Stimulated activated CD8-positive, alpha-beta memory T cell treated with anti-CD3 and anti-CD28 coated beads, Interleukin-15, amount 100 ng/mL, for 1 hour (primary cell): ENCODE data around the gene PKIB.
"Not testable (repeated sequence)": the region's sequence is repeated elsewhere in the genome, so short reads cannot be mapped to it uniquely, and the experiment has no call there.

Experiments used
- DNase-seq: peaks from one replicate; pipeline ENCODE4 v3.0.0-alpha.2; 2020; ENCODE audit warnings: low read depth

The PKIB gene

DNA sequence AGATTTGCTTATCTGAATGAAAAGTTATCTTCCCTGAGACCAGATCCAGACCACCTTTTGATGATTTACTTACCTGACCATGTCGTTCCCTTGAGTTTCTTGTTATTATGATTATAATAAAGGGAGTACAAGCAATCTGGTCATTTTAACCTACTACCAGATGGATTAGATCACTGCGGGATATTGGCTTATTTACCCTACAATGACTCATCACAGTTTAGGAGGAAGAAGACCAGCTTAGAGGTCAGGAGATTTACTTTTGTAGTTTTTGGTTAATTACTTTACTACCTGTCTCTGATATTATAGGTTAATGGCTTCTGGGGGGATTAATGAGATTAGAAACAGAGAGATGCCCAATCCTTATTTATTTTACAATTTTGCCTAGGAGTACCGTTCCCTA lies 10.7 kb downstream of the PKIB start:
- DNase-seq, result no peak

DNA sequence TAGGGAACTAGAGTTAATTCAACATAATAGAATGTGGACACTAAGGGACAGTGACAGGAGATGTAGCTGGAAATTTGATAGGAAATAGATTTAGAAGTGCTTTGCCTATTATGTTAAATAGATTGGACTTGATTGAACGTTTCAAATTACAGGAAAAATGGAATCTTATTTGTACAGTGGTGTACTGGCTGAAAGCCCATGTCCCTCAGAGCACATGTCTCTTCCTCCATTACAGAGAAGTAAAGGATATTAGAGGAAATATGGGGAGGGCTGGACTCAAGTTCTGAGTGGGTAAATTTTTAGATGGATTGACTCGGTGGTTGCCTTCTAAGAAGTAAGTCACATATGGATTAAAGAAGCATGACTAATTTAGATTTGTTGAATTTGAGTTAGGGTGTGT lies 11.4 kb downstream of the PKIB start:
- no peak for DNase-seq

DNA sequence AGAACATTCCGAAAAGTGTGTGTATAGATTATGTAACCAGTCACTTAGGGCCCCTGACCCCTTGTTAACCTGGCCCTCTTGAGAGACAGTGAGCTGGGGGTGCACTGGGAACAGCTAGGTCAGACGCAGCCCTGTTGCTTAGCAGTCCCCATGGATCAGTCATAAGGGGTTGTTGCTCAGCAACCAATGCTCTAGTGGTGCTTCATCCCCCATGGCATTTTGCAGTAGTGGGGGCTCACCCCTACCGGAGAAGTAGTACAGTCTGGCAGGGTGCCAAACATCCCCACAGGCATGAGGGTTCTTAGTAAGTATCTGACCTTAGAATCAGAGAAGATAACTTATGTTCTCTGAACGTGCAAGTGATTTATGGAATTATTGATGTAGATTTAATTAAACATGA lies 12.3 kb downstream of the PKIB start:
- no peak for DNase-seq

DNA sequence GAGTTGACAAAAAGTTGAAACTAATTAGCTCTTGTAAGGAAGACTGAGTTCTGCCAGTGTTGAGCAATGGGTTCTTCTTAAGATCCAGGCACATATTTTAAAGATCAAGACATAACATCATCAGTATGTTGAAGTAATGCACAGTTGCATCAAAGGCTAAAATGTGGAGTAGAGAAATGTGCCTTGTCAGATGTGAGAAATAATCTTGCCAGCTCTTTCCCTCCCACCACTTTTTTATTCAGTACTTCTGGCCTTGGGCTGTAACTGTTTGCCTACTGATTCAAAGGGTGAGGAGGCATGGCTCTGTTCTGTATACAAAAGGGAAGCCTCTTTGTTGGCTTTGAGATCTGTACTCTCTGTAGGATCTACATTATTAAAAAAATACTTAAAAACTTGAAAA lies 13.1 kb downstream of the PKIB start:
- DNase-seq, result no peak

DNA sequence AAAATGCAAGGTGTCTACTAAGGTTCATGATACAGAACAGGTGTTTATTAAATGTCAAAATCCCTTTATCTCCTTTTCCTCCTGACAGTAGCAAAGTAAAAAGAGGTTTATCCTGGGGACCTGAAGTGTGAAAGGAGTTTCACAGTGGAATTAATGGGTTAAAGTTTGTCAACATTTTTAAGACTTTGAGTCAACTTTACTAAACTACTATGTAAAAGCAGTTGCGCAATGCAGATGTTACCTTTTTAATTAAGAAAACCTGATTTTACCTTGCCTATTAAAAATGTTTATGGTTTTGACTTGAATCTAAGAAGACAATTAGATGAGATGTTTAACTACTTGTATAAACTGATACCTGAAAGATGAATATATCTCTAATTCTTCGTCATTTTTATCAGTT lies 14.6 kb downstream of the PKIB start:
- DNase-seq, result no peak

DNA sequence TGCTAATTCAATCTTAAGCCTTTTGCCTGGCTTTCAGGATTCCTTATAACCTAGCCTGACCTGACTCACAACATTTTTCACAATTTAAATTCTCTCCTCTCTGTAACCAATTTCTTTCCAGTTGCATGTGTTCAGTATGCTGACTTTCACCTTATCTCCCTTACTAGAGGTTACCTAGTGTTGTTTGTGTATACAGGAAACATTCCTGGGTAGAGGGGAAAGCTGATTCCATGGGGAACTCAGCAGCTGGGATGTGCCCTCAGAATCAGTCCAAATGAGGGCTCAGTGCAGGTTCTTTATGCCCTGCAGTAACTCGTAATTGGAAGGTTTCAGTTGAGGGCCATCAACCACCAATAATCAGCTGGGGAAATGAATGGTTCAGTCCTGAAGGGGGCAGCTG lies 18.5 kb downstream of the PKIB start:
- DNase-seq, result no peak

DNA sequence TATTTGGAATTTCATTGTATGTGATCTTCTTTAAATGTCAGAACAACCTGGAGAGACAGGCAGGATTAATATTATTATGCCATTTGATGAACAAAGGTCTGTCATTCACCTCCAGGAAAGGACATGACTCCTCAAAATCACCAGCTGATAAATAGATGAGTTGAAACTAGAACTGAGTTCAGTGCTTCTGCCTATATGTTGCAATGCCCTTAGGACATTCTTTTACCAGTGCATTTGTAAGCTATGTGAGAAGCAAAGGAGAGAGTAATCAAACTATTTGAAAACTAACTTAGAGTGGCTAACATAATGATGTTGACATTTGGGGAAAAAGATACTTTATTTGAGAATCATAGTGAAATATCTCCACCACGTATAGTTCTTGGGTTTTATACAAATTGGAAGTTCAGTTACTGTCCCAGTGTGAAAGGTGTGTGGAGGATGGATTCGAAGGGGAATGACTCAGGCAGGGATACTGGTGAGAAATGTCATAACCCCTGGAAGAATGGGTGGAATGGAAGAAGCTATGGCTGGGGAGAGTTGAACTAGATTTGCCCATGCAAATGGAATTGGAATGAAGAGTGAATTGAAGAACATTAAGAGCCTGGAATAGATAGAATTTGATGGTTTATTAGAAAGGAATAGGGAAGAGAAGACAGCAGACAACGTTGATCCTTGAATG lies 21.5 kb downstream of the PKIB start:
- DNase-seq, result no peak

DNA sequence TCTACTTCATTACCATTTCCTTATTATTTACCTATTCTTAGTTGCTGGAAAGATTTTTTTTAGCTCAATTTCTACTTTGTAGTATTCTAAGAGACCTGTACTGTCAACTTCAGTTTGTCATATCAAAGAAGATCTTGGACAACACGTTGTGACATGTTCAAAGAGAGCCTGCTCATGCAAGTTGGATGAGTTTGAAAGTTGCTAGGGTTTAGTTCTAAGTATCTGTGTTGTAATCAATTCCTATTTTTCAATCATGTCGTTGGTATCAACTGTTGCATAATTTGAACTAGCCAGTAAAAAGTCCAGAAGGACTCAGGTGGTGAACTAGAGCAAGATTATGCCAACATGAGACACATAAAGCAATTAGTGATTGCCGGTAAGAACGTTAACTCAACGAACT lies 30.2 kb downstream of the PKIB start:
- DNase-seq, result no peak

DNA sequence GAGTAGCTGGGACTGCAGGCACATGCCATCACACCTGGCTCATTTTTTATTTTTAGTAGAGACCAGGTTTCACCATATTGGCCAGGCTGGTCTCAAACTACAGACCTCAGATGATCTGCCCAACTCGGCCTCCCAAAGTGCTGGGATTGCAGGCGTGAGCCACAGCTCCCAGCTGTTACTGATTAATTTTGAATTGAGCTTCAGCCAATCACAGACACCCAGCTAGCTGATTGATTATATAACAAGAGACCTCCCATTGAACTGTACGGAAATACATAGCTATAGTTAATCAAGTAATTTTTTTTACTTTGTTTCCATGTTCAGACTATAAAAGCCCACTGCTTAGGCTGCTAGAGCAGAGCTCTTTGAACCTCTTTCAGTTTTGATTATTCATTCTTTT lies 31.6 kb downstream of the PKIB start:
- no peak for DNase-seq

DNA sequence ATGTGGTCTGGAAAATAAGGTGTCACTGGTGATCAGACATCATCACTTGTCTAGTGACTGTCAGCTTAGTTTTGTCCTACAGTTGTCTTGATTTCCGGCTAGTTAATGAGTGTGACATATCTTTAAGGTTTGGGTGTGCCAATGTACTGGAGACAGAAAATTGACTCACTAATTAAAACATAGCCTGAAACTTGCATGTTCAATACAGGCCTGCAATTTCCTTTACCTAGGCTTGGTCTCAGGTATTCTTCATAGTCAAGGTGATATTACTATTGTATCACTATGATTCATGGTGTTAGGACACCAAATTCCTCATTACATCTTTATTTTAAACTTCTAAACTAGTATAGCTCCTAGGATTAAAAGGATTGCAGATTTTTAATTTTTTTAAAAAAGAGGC lies 32.4 kb downstream of the PKIB start:
- DNase-seq, result not testable (repeated sequence)

DNA sequence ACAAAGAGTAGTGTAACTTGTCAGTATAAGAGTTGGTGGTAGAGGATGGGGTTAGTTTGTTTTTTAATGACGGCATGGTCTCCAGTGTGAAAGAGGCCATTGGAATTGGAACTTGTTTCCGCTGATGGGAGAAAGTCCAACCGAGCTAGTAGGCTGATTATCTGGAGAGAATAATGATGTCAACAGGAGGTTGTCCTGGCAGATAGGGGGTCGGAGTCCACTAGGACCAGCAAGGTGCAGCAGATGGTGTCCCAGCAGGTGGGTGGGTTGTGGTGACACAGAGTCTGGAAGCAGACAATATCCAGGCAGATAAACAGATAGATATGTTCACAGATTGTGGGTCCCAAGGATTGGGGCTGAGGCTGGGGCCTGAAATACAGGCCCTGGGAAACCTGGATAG lies 35.1 kb downstream of the PKIB start:
- DNase-seq, result no peak

DNA sequence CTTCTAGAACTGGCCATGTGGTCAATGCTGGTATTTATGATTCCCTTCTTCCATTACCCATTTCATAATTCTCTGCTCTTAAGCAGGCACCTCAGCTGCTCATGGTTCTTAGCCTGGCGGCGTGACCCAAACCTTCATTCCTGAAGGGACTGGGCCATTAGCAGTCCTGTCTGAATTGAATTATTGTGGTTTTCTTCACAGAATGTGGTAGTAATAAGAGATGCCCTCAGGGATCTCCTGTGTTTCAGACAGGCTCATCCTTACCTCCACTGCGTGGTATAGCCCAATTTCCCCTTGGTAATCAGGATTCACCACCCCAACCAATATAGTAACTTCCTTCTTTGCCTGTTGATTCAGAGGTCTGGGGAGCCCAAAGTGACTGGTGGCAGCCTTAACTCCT lies 37.6 kb downstream of the PKIB start:
- DNase-seq, result no peak

DNA sequence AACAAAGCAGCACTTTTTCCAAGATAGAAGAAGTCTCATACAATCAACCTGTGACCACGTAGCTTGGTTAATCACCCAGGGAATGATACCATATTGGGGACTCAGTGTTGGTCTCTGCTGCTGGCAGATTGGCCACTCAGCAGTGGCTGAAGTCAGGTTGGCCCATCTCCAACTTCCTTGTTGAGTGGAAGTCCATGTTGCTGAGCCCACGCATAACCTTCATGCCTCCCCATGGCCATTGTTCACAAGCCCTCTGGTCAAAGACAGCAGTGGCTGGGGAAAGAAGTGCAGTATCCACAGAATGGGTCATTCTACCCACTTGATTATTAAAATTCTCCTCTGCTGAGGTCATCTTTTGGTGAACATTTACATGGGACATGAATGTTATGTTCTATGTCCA lies 38.5 kb downstream of the PKIB start:
- DNase-seq, result no peak

DNA sequence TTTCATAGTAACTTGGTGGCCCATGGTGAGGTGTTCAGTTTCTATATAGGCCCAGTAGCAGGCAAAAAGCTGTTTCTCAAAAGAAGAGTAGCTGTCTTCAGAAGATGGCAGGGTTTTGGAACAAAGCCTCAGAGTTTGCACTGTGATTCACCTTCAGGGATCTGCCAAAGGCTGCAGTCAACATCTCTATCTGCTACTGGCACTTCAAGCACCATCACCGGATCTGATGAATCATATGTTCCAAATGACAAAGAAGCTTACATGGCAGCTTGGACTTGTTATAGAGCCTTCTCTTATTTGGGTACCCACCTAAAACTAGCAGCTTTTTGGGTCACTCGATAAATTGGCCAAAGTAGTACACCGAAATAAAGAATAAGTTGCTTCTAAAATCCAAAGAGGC lies 39.5 kb downstream of the PKIB start:
- DNase-seq, result no peak

DNA sequence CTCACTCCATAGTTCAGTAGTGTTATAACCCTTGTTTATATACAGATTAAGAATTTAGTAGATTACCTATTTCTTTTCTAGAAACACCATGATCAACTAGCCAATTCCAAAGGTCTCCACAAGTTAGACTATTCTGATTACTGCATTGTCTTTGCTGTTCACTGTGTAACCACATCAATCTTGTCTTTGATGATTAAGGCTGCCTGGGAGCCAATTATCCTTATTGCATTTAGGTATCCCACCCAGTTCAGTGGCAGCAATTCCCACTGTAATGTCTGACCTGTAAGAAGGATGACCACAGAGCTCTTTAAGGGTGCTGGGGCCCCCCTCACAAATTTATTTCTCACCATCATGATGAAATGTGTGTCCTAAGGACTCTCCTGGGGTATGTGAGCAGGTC lies 40.2 kb downstream of the PKIB start:
- DNase-seq, result no peak

DNA sequence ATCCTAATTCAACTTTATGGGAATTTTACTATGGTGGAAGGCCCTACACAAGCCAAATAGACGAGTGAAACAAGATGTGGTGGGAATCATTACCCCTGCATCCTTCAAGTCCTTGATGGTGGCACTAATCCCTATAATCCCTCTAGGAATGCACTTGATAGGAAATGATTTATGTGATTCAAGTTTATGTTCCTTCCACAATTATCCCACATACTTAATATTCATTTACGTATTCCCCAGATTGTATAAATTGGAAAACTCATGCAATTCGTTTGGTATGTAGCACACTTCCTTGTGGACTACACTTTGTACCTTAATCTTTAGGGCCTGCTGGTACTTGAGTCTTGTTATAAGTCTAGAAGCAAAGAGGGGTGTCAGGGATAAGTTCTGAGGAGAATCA lies 40.8 kb downstream of the PKIB start:
- no peak for DNase-seq

DNA sequence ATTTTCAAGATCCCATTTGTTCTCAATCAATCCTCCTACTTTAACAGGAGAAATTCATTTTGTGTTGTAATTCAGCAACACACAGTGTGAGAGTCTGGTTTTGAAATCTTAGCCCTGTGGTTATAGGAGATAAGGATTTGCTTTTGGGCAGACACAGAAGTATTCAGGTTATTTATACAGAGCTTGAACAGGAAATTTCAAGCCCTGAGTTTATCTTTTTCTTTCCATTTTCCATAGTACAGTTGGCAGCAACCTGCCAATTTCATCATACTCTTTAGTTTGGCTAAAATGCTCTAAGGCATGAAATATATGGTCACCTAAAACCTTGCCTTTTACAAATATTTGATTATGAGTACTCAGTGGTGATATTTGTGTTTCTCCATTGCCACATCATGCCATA lies 41.4 kb downstream of the PKIB start:
- DNase-seq, result no peak

DNA sequence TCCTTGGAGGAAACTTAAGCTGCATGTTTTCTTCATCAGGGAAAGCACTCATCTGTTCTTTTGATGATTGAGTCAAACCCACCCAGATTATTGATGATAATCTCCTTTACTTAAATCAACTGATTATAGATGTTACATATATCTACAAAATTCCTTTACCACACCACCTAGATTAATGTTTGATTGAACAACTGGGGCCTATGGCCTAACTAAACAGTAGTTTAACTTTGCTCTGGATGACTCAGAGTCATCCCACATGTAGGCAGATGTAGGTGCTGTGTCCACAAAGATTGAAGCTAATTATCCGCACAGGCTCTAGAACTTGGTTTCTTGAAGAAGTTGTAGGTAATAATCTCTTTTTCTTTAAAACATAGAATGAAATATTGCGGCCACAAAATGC lies 42.2 kb downstream of the PKIB start:
- no peak for DNase-seq

DNA sequence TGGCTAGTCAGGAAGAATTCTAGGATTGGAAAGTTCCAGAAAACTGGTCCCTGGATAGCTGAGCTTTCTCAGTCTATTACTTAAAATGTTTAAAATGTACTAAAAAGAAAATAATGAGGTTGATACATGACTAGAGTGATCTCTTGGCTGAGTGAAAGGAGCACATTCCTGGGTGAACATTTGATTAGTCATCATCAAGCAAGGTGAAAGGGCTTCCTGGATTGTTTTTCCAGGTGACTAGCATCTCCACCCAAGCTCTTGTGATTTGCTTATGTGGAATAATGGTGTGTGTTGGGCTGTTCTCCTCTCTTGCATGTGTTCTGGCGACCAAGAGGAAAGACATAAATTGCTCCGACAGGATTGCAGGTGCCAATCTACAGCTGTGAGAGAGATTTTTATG lies 42.9 kb downstream of the PKIB start:
- DNase-seq, result no peak

DNA sequence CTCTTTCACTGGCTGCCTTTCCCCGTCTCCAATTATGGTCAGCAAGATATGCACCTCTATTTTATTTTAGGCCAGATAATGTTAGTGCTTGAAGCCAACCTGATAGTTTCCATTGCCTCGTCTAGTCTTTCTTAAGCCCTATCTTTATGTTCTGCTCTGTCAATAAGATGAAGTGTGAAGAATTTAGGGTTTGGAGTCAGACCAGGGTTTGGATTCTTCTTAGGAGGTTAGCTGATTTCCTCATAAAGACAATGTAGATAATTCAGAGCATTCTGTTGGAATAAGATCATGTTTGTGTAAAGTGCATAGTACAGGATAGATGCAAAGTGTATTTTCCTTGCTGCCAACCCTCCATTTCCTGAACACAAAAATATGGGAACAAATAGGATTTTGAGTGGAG lies 43.8 kb downstream of the PKIB start:
- DNase-seq, result no peak

DNA sequence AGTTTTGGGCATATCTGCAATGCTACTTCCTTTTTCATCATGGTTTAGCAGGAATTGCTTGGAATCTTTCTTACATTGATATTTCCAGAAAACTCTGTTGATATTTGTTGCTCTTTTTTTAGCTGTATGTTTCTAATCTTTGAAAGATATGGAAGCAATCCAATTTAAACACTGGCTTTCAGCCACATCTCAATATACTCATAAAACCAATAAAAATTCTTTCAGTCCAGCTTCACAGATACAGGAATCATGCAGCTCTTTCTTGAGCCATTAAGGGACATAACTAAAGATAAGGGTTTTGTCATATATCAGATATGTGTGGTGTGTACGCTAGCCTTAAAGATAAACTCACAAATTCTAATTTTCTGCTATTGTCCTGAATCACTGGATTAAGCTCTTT lies 47.4 kb downstream of the PKIB start:
- DNase-seq, result no peak

DNA sequence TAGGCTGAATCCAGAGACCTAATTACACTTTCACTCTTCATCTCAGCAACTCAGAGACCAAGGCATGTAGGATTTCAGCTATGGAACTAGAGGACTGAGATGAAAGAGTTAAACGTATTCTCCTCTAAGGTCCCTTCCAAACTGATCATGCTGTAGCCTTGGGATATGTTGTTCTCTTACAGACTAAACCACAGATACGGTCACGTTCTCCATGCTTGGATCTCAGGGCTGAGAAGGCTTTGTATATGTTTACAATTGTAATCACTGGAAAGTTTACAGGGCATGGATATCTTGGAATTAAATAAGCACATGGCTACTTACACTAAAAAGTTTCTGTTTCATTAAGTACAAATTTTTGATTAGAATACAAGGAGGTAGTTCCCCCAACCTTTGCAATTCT lies 50.1 kb downstream of the PKIB start:
- no peak for DNase-seq

DNA sequence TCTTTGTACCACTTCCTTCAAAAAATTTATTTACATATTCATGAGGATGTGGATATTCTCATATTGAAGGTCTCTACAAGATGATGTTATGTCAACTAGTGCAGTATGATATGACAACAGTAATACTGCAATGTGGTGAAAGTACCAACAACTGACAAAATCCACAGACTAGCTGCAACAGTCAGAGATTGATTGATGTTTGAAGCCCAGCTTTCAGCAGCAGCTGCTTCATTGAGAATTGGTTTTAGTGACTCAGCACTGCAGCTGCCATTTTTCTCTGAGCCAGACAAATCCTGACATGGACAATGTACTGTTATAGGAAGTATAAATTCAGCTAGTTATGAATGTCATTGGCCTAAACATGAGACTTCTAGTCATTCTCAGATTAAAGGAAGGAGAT lies 53.8 kb downstream of the PKIB start:
- DNase-seq, result no peak

DNA sequence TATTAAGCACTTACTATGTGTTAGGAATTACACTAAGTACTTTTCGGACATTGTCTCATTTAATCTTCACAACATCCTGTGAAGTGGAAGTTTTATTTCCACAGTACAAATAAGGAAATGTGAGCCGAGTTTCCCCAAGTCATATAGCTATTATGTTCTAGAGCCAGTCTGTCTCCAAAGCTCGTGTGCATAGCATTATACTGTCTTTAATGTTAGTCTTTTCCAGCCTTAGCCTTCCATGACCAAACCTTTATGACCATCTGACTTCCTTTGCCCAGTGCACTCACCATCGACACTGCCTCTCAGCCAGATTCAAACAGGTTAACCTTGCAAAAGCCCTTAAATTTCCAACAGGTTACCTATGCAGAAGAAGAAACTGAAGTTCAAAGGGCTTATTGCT lies 55.7 kb downstream of the PKIB start:
- no peak for DNase-seq

DNA sequence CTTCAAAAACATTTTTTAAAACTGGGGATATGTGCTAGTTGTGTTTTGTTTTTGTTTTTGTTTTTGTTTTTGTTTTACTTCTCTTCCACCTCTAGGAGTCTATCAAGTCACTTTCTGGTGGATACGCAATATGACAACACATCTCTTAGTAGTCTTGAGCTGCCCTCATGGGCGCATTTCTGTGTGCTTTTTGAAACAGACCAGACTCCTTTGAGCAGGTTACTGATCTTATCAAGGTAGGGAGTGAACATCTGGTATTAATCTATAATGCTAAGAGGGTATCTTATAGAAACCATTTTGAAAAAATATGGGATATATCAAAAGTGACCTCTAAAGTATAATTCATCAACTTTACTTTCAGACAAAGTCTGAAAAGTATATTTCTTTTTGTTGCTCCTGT lies 56.2 kb downstream of the PKIB start:
- no peak for DNase-seq
